Measurements from ENCODE around the gene NEK2. TPM values are rescaled to one million over a fixed set of nuclear protein-coding genes. Genes with fewer than 3 reads are reported as not detected.

Gene NEK2
- total and polyA plus RNA-seq, 2 donors (not counting 1 experiment from before 2014, with no cell fraction given), result 0.09 TPM; not detected in 1

DNA sequence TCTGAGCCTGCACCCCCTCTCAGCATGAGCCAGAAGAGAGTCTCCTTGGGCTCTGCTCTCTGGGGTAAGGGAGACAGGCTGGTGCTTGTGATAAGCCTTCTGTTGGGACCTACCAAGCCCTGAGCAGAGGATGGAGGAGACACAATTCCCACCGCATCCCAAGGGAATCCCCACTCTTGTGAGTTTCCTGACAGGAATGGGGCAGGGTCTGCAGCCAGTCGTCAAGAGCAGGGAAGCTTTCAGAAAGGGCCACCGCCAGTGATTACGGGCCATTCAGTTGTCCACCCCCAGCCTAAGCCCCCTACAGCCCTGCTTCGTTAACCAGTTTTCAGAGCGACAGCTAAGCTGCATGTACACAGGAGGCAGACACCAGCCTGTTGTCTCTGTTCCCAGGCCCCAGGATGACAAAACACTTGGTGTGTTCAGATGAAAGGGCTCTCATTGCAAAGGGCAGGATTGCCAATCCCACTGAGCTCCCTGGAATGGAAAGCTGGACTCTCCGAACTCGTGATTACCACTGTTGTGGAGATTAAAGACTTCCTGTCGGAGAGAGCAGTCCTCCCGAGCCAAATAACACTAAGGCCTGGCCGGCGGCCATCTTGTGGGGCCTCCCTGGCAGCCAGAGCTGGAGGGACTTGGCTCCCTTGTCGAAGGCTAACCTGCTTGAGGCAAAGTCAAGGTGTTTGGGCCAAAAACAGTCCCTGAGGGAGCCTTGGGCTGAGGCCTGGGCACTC, 59.0 kb downstream of the NEK2 start:
- CTCF ChIA-PET, result interaction anchor here (1.0 to 1.6 kb wide), 3 partner anchors 9 to 53 kb away, joined by 3 to 4 read pairs (median 4); no protein-coding TSS in a partner anchor
- no peak overlapping the region for H2AFZ ChIP-seq (ENCODE audit: insufficient read depth, low read depth, low read length, poor library complexity, severe bottlenecking)
- no peak for ATAC-seq (ENCODE audit: low read depth)

More for the DNA sequence above, 59.0 kb downstream of the NEK2 start:
- Mint-ChIP-seq H3K4me1 (no peaks in the 10 kb centered on the region), H3K27ac (no peak overlapping the region), H3K4me3 (no peak overlapping the region), H3K9me3 (ENCODE audit: insufficient read depth) (no peaks in the 10 kb centered on the region), H3K27me3 (no peaks in the 10 kb centered on the region)
- Histone ChIP-seq H3K4me1 (ENCODE audit: control insufficient read depth in 2 of 2, insufficient read depth in 2 of 2, low read length in 2 of 2) (no peaks in the 10 kb centered on the region), H3K27me3 (replicated peaks in 1 of 4; ENCODE audit: control extremely low read depth in 1 of 4, control insufficient read depth in 3 of 4, insufficient read depth in 4 of 4, low read length in 3 of 4) (no peaks in the 10 kb centered on the region), H3K27ac (ENCODE audit: low read length in 2 of 2) (no peak overlapping the region), H3K9me3 (ENCODE audit: control extremely low read depth in 1 of 3, control insufficient read depth in 2 of 3, insufficient read depth in 1 of 3, low read length in 2 of 3) (no peaks in the 10 kb centered on the region), H3K4me3 (ENCODE audit: control extremely low read depth in 1 of 5, extremely low read depth in 1 of 5, insufficient read depth in 1 of 5, low read depth in 2 of 5, low read length in 4 of 5) (no peak overlapping the region), H3K79me2 (ENCODE audit: control insufficient read depth, insufficient read depth, low read length) (no peaks in the 10 kb centered on the region), H3K36me3 (replicated peaks in 1 of 2; ENCODE audit: control extremely low read depth in 1 of 2, control insufficient read depth in 1 of 2, extremely low read depth in 1 of 2, insufficient read depth in 2 of 2, low read length in 1 of 2) (no peaks in the 10 kb centered on the region), H4K20me1 (ENCODE audit: control insufficient read depth, insufficient read depth, low read length, poor library complexity, severe bottlenecking) (no peaks in the 10 kb centered on the region), H3K4me2 (replicated peaks; ENCODE audit: low read depth, low read length, poor library complexity, severe bottlenecking) (no peak overlapping the region), H3K9ac (ENCODE audit: low read length) (no peak overlapping the region)
- POLR2A ChIA-PET, result interaction anchor here (0.6 kb wide), 1 partner anchor 1207 kb away, joined by 3 read pairs; no protein-coding TSS in a partner anchor
- intact Hi-C loops (cut with micrococcal nuclease), result no loop called here
- no peak for DNase-seq
- WGBS (ENCODE audit: insufficient coverage), result 96% methylated on average over 10 of the region's 13 CpGs
- TF ChIP-seq EZH2 (IDR thresholded peaks at IDR 0.05; ENCODE audit: borderline replicate concordance, insufficient read depth, low read depth, low read length, poor library complexity, severe bottlenecking), result no peak
- no peak for TF ChIP-seq CTCF (IDR thresholded peaks at IDR 0.05)

Measured in B cell (primary cell).